ENCODE results near the gene MEG3. TPM values are rescaled to one million over a fixed set of nuclear protein-coding genes. Genes with fewer than 3 reads are reported as not detected.
"Not testable (repeated sequence)": the region's sequence is repeated elsewhere in the genome, so short reads cannot be mapped to it uniquely, and the experiment has no call there.

MEG3 gene
- total RNA-seq, 1 experiment from 2014 or later, result 419 TPM

DNA sequence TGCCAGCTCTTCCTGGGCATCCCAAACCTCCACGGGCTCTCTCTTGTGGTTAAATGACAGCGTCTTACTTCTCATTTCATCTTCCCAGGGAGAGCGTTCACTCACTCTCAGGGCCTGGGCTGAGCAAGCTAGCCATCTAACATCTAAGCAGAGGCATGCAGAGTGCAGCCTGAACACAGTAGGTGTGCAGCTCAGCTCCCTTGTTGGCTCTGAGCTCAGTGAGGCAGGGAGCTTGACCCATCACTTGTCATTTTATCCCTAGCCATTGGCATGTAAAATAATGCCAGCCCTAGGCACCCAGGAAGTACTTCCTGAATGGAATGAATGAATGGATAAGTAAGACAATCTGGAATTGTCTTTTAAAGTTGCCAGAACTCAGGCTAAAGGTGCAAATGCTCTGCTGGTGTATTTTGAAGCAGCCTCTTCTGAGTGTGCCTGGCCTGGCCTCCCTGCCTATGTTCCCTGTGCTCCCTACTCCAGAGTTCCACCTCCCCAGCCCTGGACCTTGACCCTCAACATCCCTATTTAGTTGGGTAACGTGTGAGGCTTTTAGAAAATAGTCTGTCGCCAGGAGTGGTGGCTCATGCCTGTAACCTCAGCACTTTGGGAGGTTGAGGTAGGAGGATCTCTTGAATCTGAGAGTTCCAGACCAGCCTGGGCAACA lies 9.5 kb upstream of the MEG3 start:
- Histone ChIP-seq H3K9me3 (replicated peaks) (no peaks in the 10 kb centered on the region), H3K4me1 (peaks cover 48% of the 10 kb centered on the region), H3K27me3 (no peaks in the 10 kb centered on the region), H3K4me3 (no peak overlapping the region), H3K27ac (peak overlapping the region; percentile 88), H3K36me3 (no peaks in the 10 kb centered on the region)
- no peak for DNase-seq

DNA sequence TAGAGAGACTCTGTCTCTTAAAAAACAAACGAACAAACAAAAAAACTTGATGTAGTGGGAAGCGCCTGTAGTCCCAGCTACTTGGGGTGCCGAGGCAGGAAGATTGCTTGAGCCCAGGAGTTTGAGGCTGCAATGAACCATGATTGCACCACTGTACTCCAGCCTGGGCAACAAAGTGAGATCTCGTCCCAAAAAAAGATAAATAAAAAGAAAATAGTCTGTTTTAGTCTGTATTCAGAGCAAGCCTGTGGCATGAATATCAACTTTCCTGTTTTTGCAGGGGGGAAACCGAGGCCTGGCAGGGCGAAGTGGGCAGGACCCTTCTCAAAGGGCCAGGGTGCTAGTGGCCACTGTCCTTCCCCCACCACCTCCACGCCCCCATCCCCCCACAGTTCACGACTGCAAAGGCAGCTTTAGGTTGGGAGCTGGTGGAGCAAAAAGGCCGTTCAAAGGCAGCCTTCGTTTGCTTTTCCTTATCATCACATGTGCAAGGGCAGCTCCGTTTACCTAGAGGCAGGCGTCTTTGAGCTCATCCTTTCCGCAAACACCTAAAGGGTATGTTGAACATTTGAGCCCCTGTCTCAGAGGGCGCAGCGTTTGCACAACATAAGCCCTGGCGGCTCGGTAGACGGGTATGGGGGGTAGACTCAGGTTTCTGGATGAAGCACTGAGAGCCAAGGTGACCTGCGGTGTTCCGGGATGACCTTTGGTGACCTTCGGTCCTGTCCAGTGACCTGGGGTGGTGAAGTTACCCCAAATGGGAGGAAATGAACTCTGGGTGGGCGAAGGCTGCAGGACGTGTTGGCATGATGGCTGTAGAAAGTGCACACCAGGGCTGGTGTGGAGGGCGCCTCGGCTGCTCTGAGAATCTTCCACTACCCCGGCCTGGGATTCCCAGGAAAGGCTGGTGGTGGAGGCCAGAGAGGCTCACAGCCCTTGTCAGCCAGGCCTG lies 8.7 kb upstream of the MEG3 start:
- peak overlapping the region; percentile 88 for H3K27ac ChIP-seq
- H3K4me3 ChIP-seq, result no peak overlapping the region
- peaks cover 40% of the 10 kb centered on the region for H3K4me1 ChIP-seq
- no peak for DNase-seq
- H3K9me3 ChIP-seq (replicated peaks), result no peaks in the 10 kb centered on the region
- H3K27me3 ChIP-seq, result no peaks in the 10 kb centered on the region
- no peaks in the 10 kb centered on the region for H3K36me3 ChIP-seq

DNA sequence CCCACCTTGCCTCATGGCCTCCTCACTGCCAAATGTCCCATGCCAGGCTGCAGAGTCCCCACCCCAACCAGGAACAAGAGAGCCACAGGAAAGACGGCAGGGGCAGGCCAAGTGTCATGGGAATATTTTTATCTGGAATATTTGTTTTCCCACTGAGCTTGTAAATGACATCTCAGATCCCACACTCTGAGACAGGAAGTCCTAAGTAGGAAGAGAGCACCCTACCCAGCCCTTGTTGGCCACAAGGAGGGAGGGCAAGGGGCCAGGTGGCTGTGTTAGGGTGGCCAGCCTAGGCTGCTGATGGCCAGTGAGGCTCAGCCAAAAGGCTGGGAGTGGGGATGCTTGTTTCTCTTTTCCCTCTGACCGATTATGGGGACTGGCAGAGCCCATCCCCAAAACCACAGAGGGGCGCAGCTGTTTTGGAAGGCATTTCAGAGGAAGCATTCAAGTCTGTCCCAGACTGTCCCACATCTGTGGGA lies 7.7 kb upstream of the MEG3 start:
- peak; percentile 75 to 81 for DNase-seq
- peaks cover 49% of the 10 kb centered on the region for H3K4me1 ChIP-seq

DNA sequence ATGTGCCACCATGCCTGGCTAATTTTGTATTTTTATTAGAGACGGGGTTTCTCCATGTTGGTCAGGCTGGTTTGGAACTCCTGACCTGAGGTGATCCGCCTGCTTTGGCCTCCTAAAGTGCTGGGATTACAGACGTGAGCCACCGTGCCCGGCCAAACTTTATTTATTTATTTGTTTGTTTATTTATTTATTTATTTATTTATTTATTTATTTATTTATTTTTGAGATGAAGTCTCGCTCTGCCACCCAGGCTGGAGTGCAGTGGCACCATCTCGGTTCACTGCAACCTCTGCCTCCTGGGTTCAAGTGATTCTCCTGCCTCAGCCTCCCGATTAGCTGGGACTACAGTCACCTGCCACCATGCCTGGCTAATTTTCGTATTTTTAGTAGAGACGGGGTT lies 7.0 kb upstream of the MEG3 start:
- not testable (repeated sequence) for DNase-seq; H3K36me3 ChIP-seq; H3K27me3 ChIP-seq; H3K9me3 ChIP-seq (replicated peaks); H3K4me3 ChIP-seq
- peaks cover 56% of the 10 kb centered on the region for H3K4me1 ChIP-seq
- H3K27ac ChIP-seq, result peak overlapping the region; percentile 48

More for the DNA sequence above, 7.7 kb upstream of the MEG3 start:
- no peaks in the 10 kb centered on the region for H3K27me3 ChIP-seq
- no peaks in the 10 kb centered on the region for H3K9me3 ChIP-seq (replicated peaks)
- no peak overlapping the region for H3K4me3 ChIP-seq
- peak overlapping the region; percentile 48 for H3K27ac ChIP-seq
- H3K36me3 ChIP-seq, result no peaks in the 10 kb centered on the region

DNA sequence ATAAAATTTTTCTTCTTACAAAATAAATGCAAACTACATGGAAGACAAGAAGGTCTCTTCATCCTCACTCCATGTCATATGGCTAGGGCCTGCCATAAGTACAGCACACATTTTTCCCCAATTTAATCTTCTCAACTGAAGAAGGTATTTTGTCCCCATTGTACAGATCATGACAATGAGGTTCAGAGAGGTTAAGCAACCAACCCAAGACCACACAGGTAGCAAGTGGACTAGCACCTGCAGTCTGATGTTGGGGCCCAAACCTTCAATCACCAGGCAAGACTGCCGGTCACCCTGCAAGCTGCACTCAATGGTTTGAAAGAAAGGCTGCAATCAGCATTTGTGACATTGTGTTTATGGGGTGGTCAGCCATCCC lies 6.5 kb upstream of the MEG3 start:
- H3K27me3 ChIP-seq, result no peaks in the 10 kb centered on the region
- no peak overlapping the region for H3K27ac ChIP-seq
- H3K36me3 ChIP-seq, result no peaks in the 10 kb centered on the region
- peaks cover 58% of the 10 kb centered on the region for H3K4me1 ChIP-seq
- DNase-seq, result no peak
- no peaks in the 10 kb centered on the region for H3K9me3 ChIP-seq (replicated peaks)
- H3K4me3 ChIP-seq, result no peak overlapping the region

DNA sequence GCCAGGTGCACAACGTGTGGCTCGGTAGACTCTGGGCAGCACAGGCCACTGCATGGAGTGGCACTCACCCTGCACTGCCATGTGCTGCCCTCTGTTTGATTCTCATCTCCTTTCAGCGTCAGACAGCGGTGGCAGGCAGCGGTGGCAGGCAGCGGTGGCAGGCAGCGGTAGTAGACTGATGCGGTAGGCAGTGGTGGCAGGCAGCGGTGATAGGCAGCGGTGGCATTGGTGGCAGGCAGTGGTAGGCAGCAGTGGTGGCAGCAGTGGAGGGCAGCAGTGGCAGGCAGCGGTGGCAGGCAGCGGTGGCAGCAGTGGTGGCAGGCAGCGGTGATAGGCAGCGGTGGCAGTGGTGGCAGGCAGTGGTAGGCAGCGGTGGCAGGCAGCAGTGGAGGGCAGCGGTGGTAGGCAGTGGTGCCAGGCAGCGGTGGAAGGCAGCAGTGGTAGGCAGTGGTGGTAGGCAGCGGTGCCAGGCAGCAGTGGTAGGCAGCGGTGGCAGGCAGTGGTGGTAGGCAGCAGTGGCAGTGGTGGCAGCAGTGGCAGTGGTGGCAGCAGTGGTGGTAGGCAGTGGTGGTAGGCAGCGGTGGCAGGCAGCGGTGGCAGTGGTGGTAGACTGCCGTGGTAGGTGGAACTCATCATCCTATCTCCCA lies 6.0 kb upstream of the MEG3 start:
- H3K4me1 ChIP-seq, result peaks cover 59% of the 10 kb centered on the region
- H3K27ac ChIP-seq, result no peak overlapping the region

DNA sequence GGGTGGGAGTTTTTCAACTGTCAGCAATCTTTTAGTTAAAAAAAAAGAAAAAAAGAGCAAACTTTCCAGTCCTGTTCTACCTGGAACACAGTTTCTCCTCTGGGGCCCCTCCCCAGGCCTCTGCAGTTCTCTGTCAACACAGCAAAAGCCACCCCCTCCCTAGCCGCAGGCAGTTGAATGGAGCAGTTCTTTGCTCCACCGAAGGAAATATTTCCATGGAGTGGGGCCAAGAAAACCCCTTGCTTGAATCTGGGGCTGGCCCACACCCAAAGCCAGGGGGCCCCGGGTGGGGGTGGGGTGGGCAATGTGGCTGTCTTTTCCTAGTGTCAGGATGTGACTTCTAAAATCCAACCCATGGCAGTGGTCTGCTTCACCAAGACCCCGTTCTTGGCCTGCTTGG lies 5.0 kb upstream of the MEG3 start:
- H3K9me3 ChIP-seq (replicated peaks), result no peaks in the 10 kb centered on the region
- no peak overlapping the region for H3K27ac ChIP-seq
- DNase-seq, result peak; percentile 39 to 65
- H3K4me3 ChIP-seq, result no peak overlapping the region
- no peaks in the 10 kb centered on the region for H3K27me3 ChIP-seq
- H3K4me1 ChIP-seq, result peaks cover 50% of the 10 kb centered on the region
- H3K36me3 ChIP-seq, result no peaks in the 10 kb centered on the region

More for the DNA sequence above, 6.0 kb upstream of the MEG3 start:
- Histone ChIP-seq H3K27me3 (no peaks in the 10 kb centered on the region), H3K4me3 (no peak overlapping the region), H3K36me3 (no peaks in the 10 kb centered on the region), H3K9me3 (replicated peaks) (no peaks in the 10 kb centered on the region)
- DNase-seq, result no peak

DNA sequence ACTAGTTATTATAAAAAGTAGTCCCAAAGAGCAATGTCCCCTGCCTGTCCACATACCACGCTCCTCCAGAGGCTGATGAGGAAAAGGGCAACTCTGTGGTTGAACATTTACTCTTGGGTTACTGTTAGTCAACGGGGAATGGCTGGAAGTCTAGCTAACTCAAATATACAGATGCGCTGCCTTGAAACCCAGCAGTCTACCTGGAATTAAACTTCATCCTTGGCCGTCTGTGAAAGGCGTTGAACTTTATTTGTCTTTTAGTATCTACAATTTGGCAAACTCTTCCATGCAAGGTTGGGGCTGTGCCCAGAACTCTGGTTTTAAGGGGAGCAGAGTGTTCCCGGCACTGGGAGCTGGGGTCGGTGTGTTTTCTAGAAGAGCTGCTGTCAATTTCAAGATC lies 3.9 kb upstream of the MEG3 start:
- Histone ChIP-seq H3K27ac (no peak overlapping the region), H3K4me3 (no peak overlapping the region), H3K4me1 (peaks cover 41% of the 10 kb centered on the region), H3K9me3 (replicated peaks) (no peaks in the 10 kb centered on the region), H3K27me3 (no peaks in the 10 kb centered on the region), H3K36me3 (peaks cover 6% of the 10 kb centered on the region; the same call in 1 of the 2 replicates)
- DNase-seq, result no peak

DNA sequence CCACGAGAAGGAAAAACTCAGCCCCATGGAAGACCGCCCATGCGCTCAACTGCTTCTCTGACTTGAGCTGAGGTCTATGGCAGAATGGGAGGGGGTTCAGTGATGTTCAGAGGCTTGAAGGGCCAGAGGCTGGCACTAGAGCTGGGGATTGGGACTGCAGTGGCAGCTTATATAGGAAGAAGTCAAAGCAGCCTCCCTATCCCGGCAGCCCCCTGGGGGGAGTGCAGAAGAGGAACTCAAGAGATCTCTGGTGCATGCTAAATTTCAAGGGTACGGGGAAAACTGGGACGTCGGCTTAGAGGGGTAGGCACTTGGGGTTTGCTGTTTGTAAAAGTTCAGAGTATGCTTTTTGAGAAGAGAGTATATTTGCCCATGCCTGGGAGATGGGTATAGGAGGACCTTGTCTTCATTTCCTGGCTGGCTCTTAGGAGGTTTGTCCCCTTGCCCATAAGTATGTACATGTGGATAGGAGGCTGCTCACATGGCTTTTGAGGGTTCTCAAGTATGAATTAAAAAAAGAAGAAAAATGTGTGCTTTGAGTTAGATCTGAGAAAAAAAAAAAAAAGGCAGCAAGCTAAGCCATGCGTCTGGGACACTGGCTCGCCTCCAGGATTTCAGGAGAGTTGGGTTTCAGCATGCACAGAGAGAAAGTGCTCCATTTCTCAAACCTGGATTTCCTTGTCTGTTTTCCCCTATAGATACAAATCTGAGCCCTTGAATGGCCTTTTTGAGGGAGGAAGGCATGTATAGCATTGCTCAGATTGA lies 3.2 kb upstream of the MEG3 start:
- peak overlapping the region; percentile 7 for H3K27ac ChIP-seq
- H3K4me1 ChIP-seq, result peaks cover 36% of the 10 kb centered on the region

DNA sequence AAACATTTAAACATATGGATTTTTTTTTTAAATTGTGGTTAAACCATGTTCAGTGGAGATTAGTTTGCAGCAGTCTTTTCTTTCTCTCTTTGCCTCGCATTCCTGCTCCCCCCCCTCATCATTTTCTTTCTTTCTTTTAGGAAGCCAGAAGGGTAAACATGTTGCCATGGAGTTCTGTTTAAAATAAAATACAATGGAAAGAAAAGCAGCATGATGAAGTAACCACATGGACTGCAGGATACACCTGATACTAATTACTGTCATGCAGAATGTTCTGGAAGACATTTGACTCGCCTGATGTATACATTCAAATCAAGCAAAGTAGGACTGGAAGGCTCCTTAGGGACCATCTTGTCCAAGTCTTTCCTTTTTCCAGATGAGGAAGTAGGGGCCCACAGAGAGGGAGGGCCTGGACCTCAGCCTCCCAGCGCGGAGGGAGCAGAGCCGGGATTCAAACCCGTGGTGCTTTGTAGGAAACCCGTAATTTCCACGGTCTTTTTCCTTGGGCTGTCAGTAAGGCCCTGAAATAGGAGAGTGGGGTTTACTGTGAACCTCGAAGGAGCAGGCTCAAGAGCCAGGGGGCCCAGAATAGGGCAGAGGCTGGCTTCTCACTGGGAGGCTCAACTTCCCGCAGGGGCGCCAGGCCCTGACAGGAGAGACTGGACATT lies 2.4 kb upstream of the MEG3 start:
- Histone ChIP-seq H3K27me3 (no peaks in the 10 kb centered on the region), H3K9me3 (replicated peaks) (no peaks in the 10 kb centered on the region), H3K36me3 (peaks cover 11% of the 10 kb centered on the region), H3K4me1 (peaks cover 30% of the 10 kb centered on the region), H3K4me3 (no peak overlapping the region), H3K27ac (peak overlapping the region; percentile 7; the same call in 1 of the 2 replicates)
- no peak for DNase-seq

More for the DNA sequence above, 3.2 kb upstream of the MEG3 start:
- peak; percentile 70 to 78 for DNase-seq
- H3K27me3 ChIP-seq, result no peaks in the 10 kb centered on the region
- peaks cover 10% of the 10 kb centered on the region; the same call in 1 of the 2 replicates for H3K36me3 ChIP-seq
- no peaks in the 10 kb centered on the region for H3K9me3 ChIP-seq (replicated peaks)
- no peak overlapping the region for H3K4me3 ChIP-seq

DNA sequence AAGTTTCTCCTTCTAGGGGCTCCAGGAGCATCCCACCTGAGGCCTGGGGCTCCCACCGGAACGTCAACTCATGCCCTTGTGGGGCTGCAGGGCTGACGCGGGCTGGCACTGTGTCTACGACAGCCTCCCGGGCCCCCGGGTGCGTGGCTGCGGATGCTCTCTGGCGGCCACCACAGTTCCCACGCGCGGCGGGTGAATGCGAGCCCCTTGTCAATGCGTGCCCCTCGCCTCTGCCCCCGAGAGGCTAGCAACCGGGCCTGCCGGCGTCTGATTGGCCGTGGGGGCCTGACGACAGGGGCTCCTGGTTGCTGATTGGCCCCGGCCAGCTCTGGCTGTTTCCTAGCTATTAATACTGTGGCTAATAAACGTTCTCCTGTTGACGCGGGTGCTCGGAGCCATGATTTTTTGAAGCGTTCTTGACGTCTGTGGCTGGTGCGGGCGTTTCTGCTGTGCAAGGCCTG lies 1.8 kb upstream of the MEG3 start:
- 0 out of 2 replicates have a peak overlapping the region, but pooled peaks have one; percentile 3 for H3K27ac ChIP-seq
- no peaks in the 10 kb centered on the region for H3K9me3 ChIP-seq (replicated peaks)
- H3K4me3 ChIP-seq, result no peak overlapping the region
- DNase-seq, result peak in 1 of 2 experiments; percentile 41
- H3K4me1 ChIP-seq, result peaks cover 26% of the 10 kb centered on the region
- H3K36me3 ChIP-seq, result peaks cover 16% of the 10 kb centered on the region
- no peaks in the 10 kb centered on the region for H3K27me3 ChIP-seq

DNA sequence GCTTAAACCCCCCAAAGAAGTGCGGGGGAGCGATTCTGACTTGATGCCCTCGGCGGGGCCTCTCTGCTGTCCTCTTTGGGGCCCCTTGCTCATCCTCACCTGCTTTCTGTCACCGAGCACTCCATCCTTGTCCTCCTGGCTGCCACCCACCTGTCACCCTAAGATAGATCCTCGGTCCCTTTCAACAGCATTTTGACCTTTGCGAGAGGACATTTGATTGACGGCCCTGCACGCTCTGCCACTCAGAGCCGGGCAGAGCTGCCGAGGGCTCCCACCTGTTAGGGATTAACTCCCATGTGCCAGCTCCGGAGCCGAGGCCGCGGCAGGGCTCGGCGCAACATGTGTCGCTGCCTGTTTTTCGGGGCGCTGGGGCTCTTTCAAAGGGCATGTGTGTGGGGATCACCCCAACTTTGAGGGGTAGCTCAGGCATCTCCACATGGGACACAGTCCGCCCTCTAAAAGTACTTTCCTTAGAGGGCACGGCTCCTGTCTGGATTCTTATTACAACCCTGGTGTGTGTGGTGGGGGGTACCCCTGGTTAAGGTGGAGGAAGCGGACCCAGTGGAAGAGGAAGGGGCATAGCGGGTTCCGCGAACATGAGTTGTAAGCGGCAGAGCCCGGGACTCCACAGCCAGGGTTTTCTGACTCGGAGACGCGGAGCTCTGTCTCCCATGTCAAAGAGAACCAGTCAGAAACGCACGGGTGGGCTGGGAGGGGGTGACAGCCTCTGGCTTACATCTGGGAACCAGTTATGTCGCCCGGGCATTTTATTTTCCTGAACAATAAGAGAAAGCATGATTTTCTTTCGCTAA lies 811 bp upstream of the MEG3 start:
- Histone ChIP-seq H3K4me3 (peak overlapping the region; percentile 81), H3K36me3 (peaks cover 26% of the 10 kb centered on the region), H3K4me1 (peaks cover 26% of the 10 kb centered on the region), H3K9me3 (replicated peaks) (no peaks in the 10 kb centered on the region), H3K27ac (peak overlapping the region; percentile 95), H3K27me3 (no peaks in the 10 kb centered on the region)
- DNase-seq, result peak; percentile 82 to 86

Measured in SJCRH30 (cell line).